Duodenal mucosa (tissue), 2 donors: ENCODE results near the gene SRRM3.
"Not testable (repeated sequence)": the region's sequence is repeated elsewhere in the genome, so short reads cannot be mapped to it uniquely, and the experiment has no call there.

Experiments
- H3K27ac ChIP-seq: one replicate; pipeline ENCODE4 v1.7.0; 2013; ENCODE audit warnings: low read depth, low read length
- H3K27me3 ChIP-seq, 2 donors: one replicate each; pipeline ENCODE4 v1.7.0; 2013; ENCODE audit warnings: low read length in 2 of 2, control low read depth in 1 of 2; ENCODE audit not compliant: insufficient read depth in 2 of 2, control insufficient read depth in 1 of 2
- H3K36me3 ChIP-seq, 2 donors: one replicate each; pipeline ENCODE4 v1.7.0; 2013; ENCODE audit warnings: low read length in 2 of 2, control low read depth in 1 of 2; ENCODE audit not compliant: insufficient read depth in 2 of 2, control insufficient read depth in 1 of 2
- H3K4me1 ChIP-seq, 2 donors: one replicate each; pipeline ENCODE4 v1.7.0; 2013; ENCODE audit warnings: low read length in 2 of 2, control low read depth in 1 of 2; ENCODE audit not compliant: insufficient read depth in 2 of 2, control insufficient read depth in 1 of 2
- H3K4me3 ChIP-seq, 2 donors: one replicate each; pipeline ENCODE4 v1.7.0; 2013; ENCODE audit warnings: low read length in 2 of 2, low read depth in 1 of 2
- H3K9ac ChIP-seq, 2 donors: one replicate each; pipeline ENCODE4 v1.7.0; 2013; ENCODE audit warnings: low read length in 2 of 2, low read depth in 1 of 2
- H3K9me3 ChIP-seq, 2 donors: one replicate each; pipeline ENCODE4 v1.7.0; 2013; ENCODE audit warnings: low read length in 2 of 2, control low read depth in 1 of 2; ENCODE audit not compliant: control insufficient read depth in 1 of 2

SRRM3 gene

DNA sequence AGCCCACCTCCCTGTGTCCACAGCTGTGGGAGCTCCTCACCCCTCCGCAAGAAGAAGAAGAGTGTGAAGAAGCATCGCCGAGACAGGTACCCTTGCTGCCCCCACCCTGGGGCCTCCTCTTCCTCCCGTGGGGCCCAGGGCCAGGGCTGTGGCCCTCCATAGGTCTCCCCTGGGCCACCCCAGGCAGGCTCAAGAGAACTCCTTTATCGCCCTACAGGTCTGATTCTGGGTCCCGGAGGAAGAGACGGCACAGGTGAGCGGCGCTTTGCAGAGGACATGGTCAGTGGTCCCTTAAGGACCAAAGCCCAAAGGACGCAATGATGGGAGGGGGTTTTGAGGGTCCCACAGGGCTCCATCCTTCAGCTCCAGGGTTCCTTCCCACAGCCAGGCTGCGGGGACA is 59.6 kb downstream of the SRRM3 start:
- Histone ChIP-seq H3K27me3 (peaks cover 10 to 18% of the 10 kb centered on the region in 2 donors), H3K9ac (no peak overlapping the region), H3K36me3 (no peaks in the 10 kb centered on the region), H3K4me1 (no peaks in the 10 kb centered on the region), H3K4me3 (no peak overlapping the region), H3K27ac (no peak overlapping the region), H3K9me3 (no peaks in the 10 kb centered on the region)

- Histone ChIP-seq H3K9me3 (no peaks in the 10 kb centered on the region), H3K4me1 (no peaks in the 10 kb centered on the region), H3K4me3 (no peak overlapping the region), H3K27me3 (peaks cover 14 to 22% of the 10 kb centered on the region in 2 donors), H3K9ac (no peak overlapping the region), H3K27ac (no peak overlapping the region), H3K36me3 (no peaks in the 10 kb centered on the region)
These were observed 60.2 kb downstream of the SRRM3 start for GRCh38 chr7:76261931-76262330.

- no peaks in the 10 kb centered on the region for H3K9me3 ChIP-seq
- peaks cover 17 to 25% of the 10 kb centered on the region in 2 donors for H3K27me3 ChIP-seq
- no peak overlapping the region for H3K9ac ChIP-seq
- no peak overlapping the region for H3K27ac ChIP-seq
- no peak overlapping the region for H3K4me3 ChIP-seq
- H3K36me3 ChIP-seq = no peaks in the 10 kb centered on the region
- no peaks in the 10 kb centered on the region for H3K4me1 ChIP-seq
These were observed 61.1 kb downstream of the SRRM3 start for GRCh38 chr7:76262683-76263402.

DNA sequence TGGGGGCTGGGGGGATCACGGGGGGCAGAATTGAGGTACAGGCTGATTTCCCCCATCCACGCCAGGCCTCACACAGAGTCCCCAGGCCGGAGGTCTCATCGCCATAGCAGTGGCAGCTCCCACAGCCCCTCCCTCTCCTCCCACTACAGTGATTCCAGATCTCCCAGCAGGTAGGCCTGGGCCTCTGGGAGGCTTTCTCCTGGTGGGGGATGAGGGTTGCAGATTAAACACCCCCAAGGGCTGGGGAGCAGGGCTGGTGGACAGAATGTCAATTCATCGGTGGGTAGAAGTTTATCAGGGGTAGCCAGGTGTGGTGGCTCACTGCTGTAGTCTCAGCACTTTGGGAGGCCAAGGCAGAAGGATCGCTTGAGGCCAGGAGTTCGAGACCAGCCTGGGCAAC is 63.6 kb downstream of the SRRM3 start:
- H3K27me3 ChIP-seq = peaks cover 28 to 35% of the 10 kb centered on the region in 2 donors
- H3K9ac ChIP-seq = no peak overlapping the region
- no peak overlapping the region for H3K27ac ChIP-seq
- H3K36me3 ChIP-seq = no peaks in the 10 kb centered on the region
- H3K4me3 ChIP-seq = no peak overlapping the region
- no peaks in the 10 kb centered on the region for H3K4me1 ChIP-seq
- no peaks in the 10 kb centered on the region for H3K9me3 ChIP-seq

DNA sequence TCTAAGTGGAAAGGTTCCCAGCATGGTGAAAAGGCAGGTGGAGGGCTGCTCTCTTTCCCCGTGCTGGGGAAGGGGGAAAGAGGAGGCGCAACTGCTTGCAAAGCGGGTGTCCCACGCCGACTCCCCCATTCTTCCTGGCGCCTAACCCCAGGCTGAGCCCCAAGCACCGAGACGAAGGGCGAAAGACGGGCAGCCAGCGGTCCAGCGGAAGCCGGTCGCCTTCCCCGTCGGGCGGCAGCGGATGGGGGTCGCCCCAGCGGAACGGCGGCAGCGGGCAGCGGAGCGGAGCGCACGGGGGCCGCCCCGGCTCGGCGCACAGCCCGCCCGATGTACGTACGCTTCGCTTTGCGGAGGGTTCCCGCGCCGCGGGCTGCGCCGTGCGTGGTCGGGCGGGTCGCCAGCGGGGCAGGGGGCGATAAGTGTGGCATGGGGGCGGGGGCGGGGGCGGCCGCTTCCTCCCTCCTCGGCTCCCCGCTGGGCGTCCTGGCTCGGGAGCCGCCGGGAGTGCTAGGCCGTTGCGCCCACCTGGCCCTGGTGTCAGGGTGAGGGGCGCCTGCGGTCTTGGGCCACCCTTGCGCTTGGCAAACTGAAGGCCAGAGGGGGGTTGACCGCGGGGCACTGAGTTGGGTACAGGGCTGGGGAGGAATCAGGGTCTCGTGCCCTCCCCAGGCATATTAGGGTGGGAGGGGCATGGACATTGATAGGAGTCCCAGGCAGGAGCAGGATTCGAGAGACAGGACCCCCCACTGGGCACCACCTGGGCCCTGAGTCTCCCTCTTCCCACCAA is 65.6 kb downstream of the SRRM3 start:
- peaks cover 31 to 33% of the 10 kb centered on the region in 2 donors for H3K27me3 ChIP-seq
- no peaks in the 10 kb centered on the region for H3K36me3 ChIP-seq
- no peak overlapping the region for H3K4me3 ChIP-seq
- H3K27ac ChIP-seq = no peak overlapping the region
- H3K9ac ChIP-seq = no peak overlapping the region
- H3K9me3 ChIP-seq = no peaks in the 10 kb centered on the region
- H3K4me1 ChIP-seq = no peaks in the 10 kb centered on the region

GRCh38 chr7:76267894-76268183 is 66.1 kb downstream of the SRRM3 start:
- Histone ChIP-seq H3K9ac (no peak overlapping the region), H3K36me3 (no peaks in the 10 kb centered on the region), H3K27me3 (peaks cover 31 to 37% of the 10 kb centered on the region in 2 donors), H3K4me1 (no peaks in the 10 kb centered on the region), H3K27ac (no peak overlapping the region), H3K4me3 (no peak overlapping the region), H3K9me3 (no peaks in the 10 kb centered on the region)

DNA sequence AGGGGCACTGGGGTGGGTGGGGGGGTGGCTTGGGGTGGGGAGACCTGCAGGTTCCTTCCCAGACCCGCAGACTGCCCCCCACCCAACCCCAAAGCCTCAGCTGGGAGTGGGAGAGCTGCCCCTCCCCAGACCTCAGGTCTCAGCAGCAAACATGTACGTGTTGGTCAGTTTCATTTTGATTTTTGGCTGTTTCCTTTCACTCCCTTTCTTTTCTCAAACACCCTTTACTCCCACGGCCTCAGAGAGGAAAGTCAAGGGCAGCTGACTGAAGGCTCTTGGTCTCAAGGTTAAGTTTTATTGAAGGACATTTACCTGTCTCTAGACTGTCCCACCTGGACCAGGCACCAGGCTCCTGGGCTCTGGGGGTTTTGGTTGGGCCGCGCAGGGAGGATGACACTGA is 66.7 kb downstream of the SRRM3 start:
- Histone ChIP-seq H3K27me3 (peaks cover 31 to 41% of the 10 kb centered on the region in 2 donors), H3K9me3 (no peaks in the 10 kb centered on the region), H3K4me1 (no peaks in the 10 kb centered on the region), H3K4me3 (no peak overlapping the region), H3K27ac (no peak overlapping the region), H3K36me3 (no peaks in the 10 kb centered on the region), H3K9ac (no peak overlapping the region)

DNA sequence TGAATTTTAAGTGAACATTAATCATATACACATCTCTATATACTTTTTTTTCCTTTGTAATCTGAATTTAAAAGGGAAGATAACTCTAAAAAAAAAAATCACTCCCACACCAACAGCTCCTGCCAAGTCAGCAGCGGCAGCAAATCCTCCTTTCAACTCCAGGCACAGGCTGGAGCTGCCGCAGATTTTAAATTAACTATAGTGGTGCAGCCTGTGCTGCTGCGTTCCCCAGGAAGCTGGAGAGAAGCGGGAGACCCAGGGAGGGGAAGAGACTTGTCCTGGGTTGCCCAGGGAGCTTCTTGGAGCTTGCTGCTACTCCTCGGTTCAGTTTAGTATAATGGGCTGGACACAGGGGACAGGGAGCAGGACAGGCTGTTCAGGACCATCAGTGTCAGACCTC is 68.2 kb downstream of the SRRM3 start:
- Histone ChIP-seq H3K27me3 (peaks cover 34 to 46% of the 10 kb centered on the region in 2 donors), H3K9ac (no peak overlapping the region)

GRCh38 chr7:76271384-76271783 is 69.7 kb downstream of the SRRM3 start:
- H3K9me3 ChIP-seq, H3K27ac ChIP-seq, H3K4me3 ChIP-seq, H3K4me1 ChIP-seq, H3K36me3 ChIP-seq, H3K9ac ChIP-seq: not testable (repeated sequence)
- peaks cover 34 to 46% of the 10 kb centered on the region in 2 donors for H3K27me3 ChIP-seq

More for the DNA sequence above, 68.2 kb downstream of the SRRM3 start:
- H3K36me3 ChIP-seq = no peaks in the 10 kb centered on the region
- H3K9me3 ChIP-seq = no peaks in the 10 kb centered on the region
- no peak overlapping the region for H3K4me3 ChIP-seq
- no peaks in the 10 kb centered on the region for H3K4me1 ChIP-seq
- no peak overlapping the region for H3K27ac ChIP-seq

- Histone ChIP-seq H3K27ac (no peak overlapping the region), H3K9me3 (no peaks in the 10 kb centered on the region), H3K4me1 (no peaks in the 10 kb centered on the region), H3K4me3 (no peak overlapping the region), H3K36me3 (no peaks in the 10 kb centered on the region), H3K9ac (no peak overlapping the region), H3K27me3 (peaks cover 28 to 44% of the 10 kb centered on the region in 2 donors)
These were observed 70.4 kb downstream of the SRRM3 start for GRCh38 chr7:76272142-76272541.
